GM12864 (cell line): ENCODE measurements around the gene EPB42.
A peak's percentile ranks its signal among the peaks of the same experiment; 100 is the strongest.

ENCODE experiments used
- DNase-seq: peaks from one replicate; pipeline ENCODE4 v3.0.0-alpha.2; 2011; ENCODE audit warnings: low read depth
- H3K4me3 ChIP-seq: 2 replicates; pipeline ENCODE4 v1.5.1; 2011; ENCODE audit warnings: mild to moderate bottlenecking, low read depth, low read length, control low read depth
- CTCF ChIP-seq: IDR thresholded peaks from 2 replicates; pipeline ENCODE4 v1.5.1; 2011; ENCODE audit warnings: low read depth, mild to moderate bottlenecking, moderate library complexity, low read length, control low read depth, inconsistent platforms; ENCODE audit errors: missing control alignments

Gene EPB42

DNA sequence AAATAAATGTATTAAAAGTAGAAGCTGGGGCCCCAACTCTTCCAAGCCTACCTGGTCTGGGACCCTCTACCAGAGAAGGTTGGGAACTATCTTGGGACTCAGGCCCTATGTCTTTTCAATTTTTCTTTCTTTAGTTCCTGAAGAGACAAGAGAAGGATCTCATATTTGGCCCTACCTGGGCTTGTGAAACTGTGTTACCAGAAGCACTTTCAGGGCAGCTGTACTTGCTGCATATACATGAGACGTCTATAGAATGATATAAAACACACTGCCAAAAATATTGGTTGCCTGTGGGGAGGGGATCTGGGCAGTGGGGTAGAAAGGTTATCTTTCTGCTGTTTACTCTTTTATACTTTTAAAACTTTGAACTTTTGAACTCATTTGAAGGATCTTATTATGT is 604 bp upstream of the EPB42 start:
- no peak for TF ChIP-seq CTCF
- no peak for DNase-seq
- no peak overlapping the region for H3K4me3 ChIP-seq

- DNase-seq = no peak
- H3K4me3 ChIP-seq = no peak overlapping the region
- no peak for TF ChIP-seq CTCF
Observed at GRCh38 chr15:43219929-43220928, 589 bp downstream of the EPB42 start.

GRCh38 chr15:43218908-43219706 is 1.7 kb downstream of the EPB42 start:
- TF ChIP-seq CTCF = peak; percentile 30
- DNase-seq = no peak
- H3K4me3 ChIP-seq = no peak overlapping the region

DNA sequence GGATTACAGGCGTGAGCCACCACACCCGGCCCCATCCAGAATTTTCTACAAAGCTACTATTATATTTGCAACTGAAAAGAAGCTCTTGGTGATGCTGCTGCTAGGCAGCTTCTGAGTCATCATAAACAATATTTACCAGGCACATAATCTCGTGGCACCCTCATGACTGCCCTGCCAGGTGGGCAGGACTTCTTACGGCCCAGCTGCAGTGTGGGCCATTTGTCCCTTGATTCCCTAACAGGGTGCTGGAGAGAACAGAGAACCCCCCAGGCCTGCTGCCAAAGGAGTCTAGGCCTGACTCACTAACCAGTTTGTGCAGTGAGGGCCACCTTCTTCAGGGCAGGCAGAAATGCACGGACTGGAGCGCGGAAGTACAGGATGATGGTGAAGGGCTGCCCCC is 4.9 kb downstream of the EPB42 start:
- no peak for DNase-seq
- no peak for TF ChIP-seq CTCF
- no peak overlapping the region for H3K4me3 ChIP-seq

DNA sequence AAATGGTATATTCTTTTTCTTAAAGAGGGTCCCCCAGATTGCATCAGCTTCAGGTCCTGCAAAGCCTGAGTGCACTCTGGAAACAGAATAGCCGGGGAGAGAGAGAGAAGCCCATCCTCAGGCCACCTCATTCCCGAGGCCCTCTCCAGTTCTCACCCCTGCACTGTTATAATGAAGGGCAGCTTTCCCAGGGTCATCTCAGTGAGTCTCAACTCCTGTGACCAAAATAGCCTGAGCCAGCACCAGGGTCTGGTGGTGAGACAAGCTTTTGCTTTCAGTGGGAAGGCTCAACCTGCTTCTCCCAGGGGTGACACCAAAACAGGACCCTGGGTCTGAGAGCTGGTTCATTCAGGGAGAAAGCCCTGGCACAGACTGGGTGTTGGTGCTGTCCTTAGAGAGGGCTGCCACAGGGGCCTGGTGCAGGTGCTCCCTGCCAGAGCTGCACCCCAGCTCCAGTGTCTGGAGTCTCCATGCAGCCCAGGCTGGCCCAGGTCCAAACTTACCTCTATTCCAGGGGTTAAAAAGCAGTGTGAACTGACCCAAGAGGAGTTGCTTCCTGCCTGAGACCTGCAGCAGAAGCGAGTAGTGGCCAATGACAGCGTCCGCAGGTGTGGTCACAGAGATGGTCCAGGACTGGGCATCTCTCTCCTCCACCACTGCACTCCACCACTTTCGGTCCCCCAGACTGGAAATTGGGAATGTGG is 6.1 kb downstream of the EPB42 start:
- H3K4me3 ChIP-seq = no peak overlapping the region
- TF ChIP-seq CTCF = no peak
- DNase-seq = no peak

DNA sequence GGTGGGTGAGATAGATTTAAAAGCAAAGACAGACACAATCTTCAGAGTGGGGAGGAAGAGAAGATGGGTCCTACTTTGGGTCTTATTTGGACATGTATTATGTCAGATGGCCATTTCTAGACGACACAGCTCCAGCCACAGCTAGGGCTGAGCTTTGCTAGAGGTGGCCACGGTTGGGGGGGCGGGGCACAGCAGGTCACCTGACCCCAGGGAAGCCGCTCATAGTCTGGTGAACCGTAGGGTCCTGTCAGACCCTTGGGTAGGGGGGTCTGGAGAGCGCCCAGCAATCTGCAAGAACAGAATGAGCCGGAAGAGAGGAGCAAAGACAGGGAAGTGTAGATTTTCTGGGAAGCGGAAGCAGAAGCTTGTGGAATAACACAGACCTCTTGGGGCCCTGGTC is 6.6 kb downstream of the EPB42 start:
- no peak overlapping the region for H3K4me3 ChIP-seq
- no peak for DNase-seq
- no peak for TF ChIP-seq CTCF
